Ammon's horn (tissue), 1 donor: Measurements from ENCODE around the gene IFNL1.
"Not testable (repeated sequence)": the region's sequence is repeated elsewhere in the genome, so short reads cannot be mapped to it uniquely, and the experiment has no call there.

Source experiments
- DNase-seq: peaks from one replicate; pipeline ENCODE4 v3.0.0-alpha.2; 2016; ENCODE audit warnings: low spot score

The IFNL1 gene

DNA sequence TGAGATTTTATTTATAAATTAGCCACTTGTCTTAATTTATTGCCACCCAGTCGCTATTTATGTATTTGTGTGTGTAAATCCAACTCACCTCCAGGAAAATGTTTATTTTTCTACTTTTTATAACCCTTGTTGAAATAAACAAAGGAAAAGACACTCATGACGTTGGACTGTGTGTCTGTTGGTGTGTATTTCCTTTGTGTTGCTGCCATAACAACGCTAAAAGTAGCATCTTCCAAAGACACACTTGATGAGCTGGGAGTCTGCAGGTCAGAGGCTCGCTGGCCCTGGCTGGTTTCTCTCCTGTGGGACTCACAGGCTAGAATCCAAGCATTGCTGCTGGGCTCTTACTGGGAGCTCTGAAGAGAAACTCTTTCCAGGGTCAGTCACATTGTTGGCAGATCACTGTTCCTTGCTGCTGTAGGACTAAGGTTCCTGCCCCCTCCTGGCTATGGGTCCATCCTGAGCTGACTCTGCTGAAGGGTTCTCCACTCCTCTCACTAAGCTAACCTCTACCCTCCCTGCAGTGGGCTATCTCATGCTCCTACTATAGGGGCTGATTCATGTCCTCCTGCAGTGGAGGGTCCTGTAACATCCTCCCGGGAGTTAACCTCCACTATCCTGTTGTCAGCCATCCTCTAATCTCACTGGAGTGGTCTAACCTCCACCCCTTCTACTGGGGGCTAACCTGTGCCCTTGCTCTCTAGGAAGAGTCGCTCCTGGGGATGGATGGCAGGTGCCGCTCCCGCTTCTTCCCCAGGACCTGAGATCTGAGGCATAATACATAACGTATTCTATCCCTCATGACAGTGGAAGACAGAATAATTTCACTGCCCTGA lies 26.0 kb upstream of the IFNL1 start:
- DNase-seq: no peak

GRCh38 chr19:39273859-39274258 lies 22.3 kb upstream of the IFNL1 start:
- not testable (repeated sequence) for DNase-seq

DNA sequence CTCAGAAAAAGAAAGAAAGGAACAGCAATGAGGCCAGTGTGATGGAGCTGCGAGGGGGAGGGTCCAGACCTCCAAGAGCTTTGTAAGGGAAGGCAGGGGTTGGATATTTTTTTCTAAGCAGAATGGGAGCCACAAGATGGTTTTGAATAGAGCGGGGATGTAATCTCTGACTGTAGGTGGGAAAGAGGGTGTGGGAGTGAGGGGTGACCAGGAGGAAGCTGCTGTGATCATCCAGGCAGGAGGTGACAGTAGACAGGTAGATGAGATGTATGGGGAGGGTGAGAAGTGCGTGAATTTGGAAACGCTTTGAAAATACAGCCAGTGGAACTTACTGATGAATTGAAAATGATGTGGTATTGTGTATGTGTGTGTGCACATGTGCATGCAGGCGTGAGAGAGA lies 20.6 kb upstream of the IFNL1 start:
- no peak for DNase-seq

- no peak for DNase-seq
Measured at GRCh38 chr19:39276740-39277139, 19.5 kb upstream of the IFNL1 start.

- DNase-seq: no peak
Measured at GRCh38 chr19:39277598-39277997, 18.6 kb upstream of the IFNL1 start.

- DNase-seq: no peak
Measured at GRCh38 chr19:39282021-39282420, 14.2 kb upstream of the IFNL1 start.

DNA sequence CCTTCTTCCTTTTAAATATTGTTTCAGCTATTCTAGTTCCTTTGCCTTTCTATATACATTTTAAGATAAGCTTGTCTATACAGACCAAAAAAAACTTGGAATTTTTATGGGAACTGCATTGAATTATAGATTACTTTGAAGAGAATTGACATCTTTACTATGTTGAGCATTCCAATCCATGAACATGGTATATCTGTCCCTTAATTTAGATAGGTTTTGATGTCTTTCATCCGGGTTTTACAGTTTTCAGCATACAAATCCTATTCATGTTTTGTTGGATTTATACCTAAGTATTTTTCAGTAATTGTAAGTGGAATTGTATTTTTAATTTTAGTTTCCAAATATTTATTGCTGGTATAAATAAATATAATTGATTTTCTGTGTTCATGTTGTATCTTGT lies 12.2 kb upstream of the IFNL1 start:
- no peak for DNase-seq

DNA sequence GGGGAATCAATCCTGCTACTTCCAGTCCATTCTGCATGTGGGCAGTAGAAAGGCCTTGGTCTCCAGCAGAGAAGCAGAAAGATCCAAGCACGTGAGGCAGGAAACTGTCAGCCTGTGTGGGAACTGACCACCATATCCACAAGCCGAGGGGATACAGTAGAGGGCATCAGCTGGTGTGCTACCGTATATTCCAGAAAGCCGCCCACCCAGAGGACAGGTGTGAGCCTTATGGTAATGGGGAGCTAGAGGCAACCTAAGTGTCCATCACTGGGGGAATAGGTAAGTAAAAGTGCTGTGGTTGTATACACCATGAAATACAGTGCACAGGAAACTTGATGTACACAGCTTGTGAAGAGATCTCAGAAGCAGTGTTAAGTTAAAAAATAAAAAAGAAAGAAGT lies 2.8 kb upstream of the IFNL1 start:
- no peak for DNase-seq

DNA sequence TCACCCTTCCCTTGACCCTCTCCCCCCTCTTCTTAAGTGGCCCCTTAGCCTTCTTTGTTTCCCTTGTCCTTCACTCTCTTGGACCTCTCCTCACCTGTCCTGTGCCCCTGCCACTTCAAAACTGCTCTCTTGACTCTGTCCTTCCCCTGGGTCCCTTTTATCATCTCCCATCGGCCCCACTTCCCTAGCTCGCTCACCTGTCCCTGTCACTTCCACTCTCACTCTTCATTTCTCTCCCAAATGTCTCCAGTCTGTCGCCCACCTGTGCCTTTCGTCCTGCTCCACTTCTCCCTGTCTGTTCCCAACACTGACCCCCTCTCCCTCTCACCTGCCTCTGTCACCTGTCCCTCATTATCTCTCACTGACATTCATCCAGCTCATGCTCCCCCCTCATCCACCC lies 699 bp downstream of the IFNL1 start:
- DNase-seq: no peak

DNA sequence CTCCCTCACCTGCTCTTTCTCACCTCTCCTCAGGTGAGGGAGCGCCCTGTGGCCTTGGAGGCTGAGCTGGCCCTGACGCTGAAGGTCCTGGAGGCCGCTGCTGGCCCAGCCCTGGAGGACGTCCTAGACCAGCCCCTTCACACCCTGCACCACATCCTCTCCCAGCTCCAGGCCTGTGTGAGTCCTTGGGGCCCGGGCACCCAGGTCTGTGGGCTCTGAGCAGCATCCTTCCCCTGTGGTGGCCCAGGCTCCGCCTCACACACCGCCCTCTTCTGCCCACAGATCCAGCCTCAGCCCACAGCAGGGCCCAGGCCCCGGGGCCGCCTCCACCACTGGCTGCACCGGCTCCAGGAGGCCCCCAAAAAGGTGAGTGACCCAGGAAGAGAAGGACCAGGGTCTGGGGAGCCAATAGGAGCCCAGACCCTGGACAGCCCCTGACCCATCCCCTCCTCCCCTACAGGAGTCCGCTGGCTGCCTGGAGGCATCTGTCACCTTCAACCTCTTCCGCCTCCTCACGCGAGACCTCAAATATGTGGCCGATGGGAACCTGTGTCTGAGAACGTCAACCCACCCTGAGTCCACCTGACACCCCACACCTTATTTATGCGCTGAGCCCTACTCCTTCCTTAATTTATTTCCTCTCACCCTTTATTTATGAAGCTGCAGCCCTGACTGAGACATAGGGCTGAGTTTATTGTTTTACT lies 1.9 kb downstream of the IFNL1 start:
- DNase-seq: no peak

GRCh38 chr19:39299404-39299803 lies 3.2 kb downstream of the IFNL1 start:
- no peak for DNase-seq

DNA sequence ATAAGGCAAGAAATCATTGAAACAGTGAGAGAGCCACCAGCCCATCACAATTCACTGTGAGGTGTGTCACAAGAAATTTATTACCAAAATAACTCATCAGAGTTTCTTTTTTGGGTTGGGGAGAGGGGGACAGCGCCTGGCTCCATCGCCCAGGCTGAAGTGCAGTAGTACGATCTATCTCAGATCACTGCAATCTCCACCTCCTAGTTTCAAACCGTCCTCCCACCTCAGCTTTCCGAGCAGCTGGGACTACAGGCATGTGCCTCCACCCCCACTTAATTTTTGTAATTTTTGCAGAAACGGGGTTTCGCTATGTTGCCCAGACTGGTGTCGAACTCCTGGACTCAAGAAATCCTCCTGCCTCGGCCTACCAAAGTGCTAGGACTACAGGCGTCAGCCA lies 3.6 kb downstream of the IFNL1 start:
- no peak for DNase-seq

GRCh38 chr19:39301021-39301420 lies 4.8 kb downstream of the IFNL1 start:
- DNase-seq: no peak

- DNase-seq: no peak
Measured at GRCh38 chr19:39301562-39301961, 5.4 kb downstream of the IFNL1 start.

DNA sequence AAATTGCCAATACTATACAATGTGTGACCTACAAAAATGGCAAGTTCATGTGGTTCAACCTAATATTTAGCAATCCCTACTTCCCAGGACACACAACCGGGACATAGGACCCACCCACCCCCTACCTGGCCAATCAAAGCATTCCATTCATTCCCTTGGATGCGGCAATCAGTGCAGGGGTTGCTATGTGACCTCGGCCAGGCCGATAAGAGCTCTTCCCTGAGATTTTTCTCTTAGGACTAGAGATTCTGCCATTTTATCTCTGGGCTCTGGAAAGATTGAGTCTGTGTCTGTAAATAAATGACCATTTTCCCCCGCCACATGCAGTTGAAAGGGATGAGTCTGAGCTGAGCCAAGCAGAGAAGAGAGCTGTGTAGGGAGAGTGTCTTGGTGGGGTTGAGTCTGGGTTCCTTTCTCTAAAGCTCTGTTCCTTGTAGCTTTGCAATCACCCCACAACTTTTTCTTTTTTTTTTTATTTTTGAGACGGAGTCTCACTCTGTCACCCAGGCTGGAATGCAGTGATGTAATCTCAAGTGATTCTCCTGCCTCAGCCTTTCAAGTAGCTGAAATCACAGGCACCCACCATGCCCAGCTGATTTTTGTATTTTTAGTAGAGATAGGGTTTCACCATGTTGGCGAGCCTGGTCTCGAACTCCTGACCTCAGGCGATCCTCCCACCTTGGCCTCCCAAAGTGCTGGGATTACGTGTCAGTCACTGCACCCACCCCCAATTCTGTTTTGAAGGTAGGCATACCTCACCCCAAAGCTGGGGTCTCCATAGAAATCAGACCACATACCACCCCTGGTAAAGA lies 7.4 kb downstream of the IFNL1 start:
- DNase-seq: no peak

DNA sequence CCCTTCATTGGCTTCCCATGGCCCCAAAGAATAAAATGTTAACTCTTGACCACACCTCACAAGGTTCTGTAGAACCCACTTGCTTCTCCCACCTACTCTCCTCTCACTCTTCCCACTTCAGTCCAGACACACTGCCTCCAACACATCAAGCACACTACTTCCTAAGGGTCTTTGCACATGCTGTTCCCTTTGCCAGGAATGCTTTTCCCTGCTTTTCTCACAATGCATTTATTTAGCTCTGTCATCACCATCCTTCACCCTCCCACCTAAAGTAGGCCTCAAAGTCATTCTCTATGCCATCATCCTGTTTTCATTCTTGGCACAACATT lies 7.9 kb downstream of the IFNL1 start:
- DNase-seq: no peak

DNA sequence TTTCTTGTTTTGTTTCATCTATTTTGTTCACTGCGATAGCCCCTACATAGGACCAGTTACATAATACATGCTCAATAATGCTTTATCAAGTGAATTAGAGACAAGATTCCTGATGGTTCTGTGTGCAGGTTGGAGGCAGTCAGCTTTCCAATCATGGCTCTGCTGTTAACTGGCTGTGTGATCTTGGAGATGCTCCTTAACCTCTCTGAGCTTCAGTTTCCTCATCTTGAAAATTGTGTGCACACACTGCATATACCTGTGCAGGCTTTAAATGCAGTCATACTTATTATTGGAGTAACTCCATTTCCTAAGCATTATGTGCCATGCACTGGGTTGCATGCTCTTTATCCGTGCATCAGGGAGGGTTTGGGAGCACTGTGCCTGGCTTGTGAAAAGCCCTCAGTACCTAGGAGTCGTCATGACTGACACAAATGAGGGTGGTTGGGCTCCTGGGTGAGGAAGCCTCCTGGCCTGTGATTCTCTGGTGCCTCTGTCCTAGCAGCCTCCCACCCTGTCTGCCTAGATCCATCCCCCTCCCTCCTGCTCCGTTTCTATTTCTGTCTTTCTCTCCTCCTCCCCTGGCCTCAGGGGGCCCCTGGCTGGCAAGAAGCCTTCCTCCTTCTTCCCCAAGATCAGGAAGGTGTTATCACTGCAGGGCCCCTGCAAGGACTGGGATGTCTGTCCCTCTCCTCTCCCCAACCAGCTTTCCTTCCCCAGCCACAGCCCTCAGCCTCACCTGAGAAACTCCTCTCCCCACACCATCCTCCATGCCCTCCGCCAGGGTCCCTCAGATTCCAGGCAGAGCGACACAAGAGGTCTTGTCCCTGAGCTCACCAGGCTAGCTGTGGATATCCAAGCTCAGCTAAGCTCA lies 8.7 kb downstream of the IFNL1 start:
- DNase-seq: no peak

DNA sequence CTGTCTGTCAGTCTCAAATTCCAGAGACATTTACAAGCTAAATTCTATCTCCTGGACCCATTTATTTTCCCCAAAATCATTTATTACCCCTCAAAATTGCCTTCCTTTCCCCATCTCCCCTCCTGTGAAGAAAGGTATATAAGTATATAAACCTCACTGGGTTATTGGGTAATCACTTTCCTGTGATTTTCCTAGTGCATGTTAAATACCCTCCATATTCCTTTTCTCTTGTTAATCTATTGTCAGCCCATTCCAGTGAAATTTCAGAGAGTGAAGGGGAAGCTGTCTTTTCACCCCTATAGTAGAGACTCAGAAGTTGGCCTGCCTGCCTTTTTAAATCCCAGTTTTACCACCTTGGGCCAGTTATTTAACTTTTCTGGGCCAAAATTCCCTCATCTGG lies 9.9 kb downstream of the IFNL1 start:
- no peak for DNase-seq

DNA sequence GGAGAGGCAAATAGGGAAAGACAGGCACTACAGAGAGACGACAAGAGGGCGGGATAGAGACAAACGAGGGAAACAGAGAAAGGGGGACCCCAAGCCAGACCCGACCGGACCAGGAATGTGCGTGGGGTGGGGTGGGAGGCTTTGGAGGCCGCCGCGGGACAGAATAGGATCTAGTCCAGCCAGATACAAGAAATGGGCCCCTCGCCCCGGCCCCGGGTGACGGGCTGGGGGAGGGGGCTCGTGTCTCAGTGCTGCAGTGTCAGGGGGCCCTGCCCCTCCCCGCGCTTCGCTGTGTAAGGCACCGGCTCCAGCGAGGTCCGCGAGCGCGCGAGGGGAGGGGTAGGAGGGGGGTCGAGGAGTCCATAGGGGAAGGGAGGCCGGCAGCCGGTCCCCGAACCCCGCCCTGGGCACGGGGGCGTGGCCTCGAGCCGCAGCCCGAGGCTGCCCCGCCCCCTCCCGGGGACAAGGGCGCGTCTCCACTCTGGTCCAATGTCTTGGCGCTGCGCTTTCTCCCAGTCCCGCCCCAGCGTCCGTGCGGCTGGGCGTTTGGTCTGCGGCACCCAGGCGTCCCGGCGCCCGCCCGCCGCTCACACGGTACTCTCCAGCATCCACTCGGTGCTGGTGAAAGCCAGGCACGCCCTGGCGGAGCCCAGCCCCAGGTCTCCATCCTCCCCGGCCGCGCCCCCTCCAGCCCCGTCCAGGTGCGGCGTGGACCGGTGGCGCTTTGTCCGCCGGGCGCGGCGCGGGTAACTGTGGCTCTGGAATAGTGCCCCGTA lies 11.0 kb downstream of the IFNL1 start:
- DNase-seq: no peak

DNA sequence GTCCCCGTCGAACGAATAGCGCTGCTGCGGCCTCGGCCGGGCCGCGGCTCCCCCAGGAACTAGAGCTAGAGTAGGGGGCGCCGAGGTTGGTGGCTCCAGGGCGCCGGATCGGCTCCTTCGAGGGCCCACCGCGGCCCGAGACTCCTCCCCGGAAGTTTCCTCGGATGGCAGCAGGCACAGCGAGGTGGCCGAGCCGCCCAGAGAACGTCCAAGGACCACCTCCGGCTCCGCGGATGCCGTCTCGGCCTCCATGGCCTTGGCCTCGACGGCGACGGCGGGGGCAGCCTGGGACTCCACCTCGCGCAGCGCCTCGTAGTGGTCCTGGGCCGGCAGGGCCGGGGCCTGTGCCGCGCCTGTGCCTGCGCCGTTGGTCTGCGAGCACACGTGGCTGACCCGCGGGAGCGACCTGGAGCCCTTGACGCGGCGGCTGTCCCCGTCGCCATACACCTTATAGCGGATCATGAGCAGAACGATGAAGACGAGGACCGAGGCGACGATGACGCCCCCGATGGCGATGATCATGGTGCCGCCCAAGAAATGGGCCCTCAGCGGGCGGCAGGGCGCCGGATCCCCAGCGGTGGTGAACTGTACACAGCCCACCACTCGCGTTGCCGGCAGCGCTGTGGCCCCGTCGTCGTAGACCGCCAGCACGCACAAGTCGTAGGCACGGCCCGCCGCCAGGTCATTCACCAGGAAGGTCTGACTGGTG lies 11.8 kb downstream of the IFNL1 start:
- no peak for DNase-seq
